ENCODE measurements around the gene CDH18.

Gene CDH18

DNA sequence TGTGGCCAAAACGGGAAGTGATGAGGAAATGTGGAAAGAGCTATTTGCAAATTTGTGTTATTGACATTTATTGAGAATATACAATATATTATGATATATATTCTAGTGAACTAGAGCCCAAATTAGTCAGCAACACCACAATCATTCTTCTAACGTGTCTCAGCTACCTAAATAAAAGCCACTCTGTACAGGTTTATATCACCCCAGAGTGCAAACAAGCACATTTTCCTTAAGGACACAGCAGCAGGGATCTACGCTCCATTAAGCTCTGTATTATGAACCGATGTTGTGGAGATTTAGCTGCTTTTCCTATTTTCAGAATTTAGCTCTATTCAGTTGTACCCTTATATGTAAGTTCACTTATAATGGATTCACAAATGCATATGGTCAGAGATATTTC lies 77.9 kb downstream of the CDH18 start:
- no peak for TF ChIP-seq SIN3A (IDR thresholded peaks at IDR 0.05; ENCODE audit: borderline replicate concordance, insufficient read depth, low read length)
- TF ChIP-seq POLR2AphosphoS5 (IDR thresholded peaks at IDR 0.05; ENCODE audit: low read depth, low read length), result no peak
- TF ChIP-seq, protein P1, sequence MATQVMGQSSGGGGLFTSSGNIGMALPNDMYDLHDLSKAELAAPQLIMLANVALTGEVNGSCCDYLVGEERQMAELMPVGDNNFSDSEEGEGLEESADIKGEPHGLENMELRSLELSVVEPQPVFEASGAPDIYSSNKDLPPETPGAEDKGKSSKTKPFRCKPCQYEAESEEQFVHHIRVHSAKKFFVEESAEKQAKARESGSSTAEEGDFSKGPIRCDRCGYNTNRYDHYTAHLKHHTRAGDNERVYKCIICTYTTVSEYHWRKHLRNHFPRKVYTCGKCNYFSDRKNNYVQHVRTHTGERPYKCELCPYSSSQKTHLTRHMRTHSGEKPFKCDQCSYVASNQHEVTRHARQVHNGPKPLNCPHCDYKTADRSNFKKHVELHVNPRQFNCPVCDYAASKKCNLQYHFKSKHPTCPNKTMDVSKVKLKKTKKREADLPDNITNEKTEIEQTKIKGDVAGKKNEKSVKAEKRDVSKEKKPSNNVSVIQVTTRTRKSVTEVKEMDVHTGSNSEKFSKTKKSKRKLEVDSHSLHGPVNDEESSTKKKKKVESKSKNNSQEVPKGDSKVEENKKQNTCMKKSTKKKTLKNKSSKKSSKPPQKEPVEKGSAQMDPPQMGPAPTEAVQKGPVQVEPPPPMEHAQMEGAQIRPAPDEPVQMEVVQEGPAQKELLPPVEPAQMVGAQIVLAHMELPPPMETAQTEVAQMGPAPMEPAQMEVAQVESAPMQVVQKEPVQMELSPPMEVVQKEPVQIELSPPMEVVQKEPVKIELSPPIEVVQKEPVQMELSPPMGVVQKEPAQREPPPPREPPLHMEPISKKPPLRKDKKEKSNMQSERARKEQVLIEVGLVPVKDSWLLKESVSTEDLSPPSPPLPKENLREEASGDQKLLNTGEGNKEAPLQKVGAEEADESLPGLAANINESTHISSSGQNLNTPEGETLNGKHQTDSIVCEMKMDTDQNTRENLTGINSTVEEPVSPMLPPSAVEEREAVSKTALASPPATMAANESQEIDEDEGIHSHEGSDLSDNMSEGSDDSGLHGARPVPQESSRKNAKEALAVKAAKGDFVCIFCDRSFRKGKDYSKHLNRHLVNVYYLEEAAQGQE (IDR thresholded peaks at IDR 0.05; ENCODE audit: insufficient read depth in 1 of 2, low read depth in 2 of 2, low read length in 2 of 2), result no peak
- no peak for TF ChIP-seq TAF1 (IDR thresholded peaks at IDR 0.05; ENCODE audit: borderline replicate concordance, insufficient read depth, low read length)
- no peak for TF ChIP-seq FOXP2 (optimal IDR thresholded peaks at IDR 0.05; ENCODE audit: borderline replicate concordance, extremely low read depth, extremely low read length, insufficient read depth)

DNA sequence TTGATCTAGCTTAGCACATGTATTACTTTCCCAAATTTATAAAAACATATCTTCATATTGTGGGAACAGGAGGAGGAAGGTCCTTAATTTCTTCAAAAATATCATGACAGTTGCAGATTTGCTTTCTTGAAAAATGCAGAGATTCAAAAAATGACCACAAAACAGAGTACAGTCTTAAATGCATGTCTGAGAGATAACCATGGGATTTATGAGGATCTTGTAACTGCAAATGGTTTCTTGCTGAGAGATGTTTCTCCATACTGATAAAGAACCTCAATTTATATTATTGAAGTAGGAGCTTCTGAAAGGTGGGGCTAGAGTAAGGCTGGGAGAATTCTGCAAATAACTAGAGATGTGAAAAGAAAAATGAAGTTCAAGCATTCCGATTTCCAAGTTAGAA lies 83.2 kb downstream of the CDH18 start:
- TF ChIP-seq SIN3A (IDR thresholded peaks at IDR 0.05; ENCODE audit: borderline replicate concordance, insufficient read depth, low read length) (no peak), POLR2AphosphoS5 (IDR thresholded peaks at IDR 0.05; ENCODE audit: low read depth, low read length) (no peak), FOXP2 (optimal IDR thresholded peaks at IDR 0.05; ENCODE audit: borderline replicate concordance, extremely low read depth, extremely low read length, insufficient read depth) (no peak), TAF1 (IDR thresholded peaks at IDR 0.05; ENCODE audit: borderline replicate concordance, insufficient read depth, low read length) (no peak)
- TF ChIP-seq, protein P1 (IDR thresholded peaks at IDR 0.05; ENCODE audit: insufficient read depth in 1 of 2, low read depth in 2 of 2, low read length in 2 of 2), result no peak

DNA sequence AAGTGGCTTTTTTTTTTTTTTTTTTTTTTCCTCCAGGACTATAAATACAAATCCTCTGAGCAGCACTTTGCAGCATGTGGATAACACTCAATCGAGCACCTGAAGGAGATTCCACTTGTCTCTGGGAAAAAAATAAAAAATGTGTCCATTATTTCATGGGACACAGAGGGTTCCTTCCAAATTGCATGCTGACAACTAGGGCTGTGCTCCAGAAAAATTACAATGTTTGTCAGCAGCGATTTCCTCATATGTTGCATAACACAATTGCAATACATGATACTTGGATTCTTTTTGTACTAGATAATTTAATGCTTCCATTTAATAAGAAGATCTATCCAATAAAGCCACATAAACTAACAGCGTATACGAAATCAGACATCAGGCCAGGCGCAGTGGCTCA lies 84.4 kb downstream of the CDH18 start:
- no peak for TF ChIP-seq POLR2AphosphoS5 (IDR thresholded peaks at IDR 0.05; ENCODE audit: low read depth, low read length)

DNA sequence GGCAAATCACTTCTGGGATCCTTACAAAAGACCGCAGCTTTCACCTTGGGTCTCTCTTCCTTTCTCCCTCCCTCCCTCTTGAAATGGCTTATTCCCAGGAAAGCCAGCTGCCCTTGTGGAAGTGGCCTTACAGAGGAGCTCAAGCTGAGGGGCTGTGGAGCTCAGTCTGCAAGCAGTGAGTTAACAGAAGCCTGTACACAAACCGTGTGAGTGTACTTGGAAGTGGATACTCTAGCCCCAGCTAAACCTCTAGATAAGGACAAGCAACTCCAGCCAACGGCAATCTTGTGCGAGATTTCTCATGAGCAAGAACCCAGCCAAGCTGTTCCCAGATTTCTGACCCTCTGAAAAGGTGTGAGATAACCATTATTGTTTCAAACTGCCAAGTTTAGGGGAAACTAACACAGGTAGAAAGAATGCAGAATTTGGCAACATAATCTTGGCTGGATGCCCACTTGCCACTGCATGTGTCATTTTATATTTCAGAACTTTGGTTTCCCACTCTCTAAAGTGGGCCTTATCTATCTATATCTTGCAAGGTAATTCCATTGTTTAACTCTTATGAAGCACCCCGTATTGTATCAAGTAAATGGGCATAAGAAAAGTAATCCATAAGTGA lies 85.6 kb downstream of the CDH18 start:
- TF ChIP-seq TAF1 (IDR thresholded peaks at IDR 0.05; ENCODE audit: borderline replicate concordance, insufficient read depth, low read length), result no peak
- TF ChIP-seq FOXP2 (optimal IDR thresholded peaks at IDR 0.05; ENCODE audit: borderline replicate concordance, extremely low read depth, extremely low read length, insufficient read depth), result no peak
- TF ChIP-seq, protein P1 (IDR thresholded peaks at IDR 0.05; ENCODE audit: insufficient read depth in 1 of 2, low read depth in 2 of 2, low read length in 2 of 2), result no peak
- TF ChIP-seq POLR2AphosphoS5 (IDR thresholded peaks at IDR 0.05; ENCODE audit: low read depth, low read length), result no peak
- no peak for TF ChIP-seq SIN3A (IDR thresholded peaks at IDR 0.05; ENCODE audit: borderline replicate concordance, insufficient read depth, low read length)

DNA sequence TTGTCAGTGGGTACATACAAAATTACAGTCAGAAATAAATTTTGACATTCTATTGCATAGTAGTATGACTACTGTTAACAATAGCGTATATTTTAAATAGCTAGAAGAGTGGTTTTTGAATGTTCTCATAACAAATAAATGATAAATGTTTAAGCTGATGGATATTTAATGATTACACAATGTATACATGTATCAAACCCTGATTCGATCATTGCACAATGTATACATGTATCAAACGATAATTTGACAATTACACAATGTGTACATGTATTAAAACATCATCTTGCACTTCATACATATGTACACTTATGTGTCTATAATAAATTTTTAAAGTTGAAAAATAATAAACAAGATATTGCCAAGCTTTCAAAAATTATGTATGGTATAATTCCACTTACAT lies 87.7 kb downstream of the CDH18 start:
- TF ChIP-seq FOXP2 (optimal IDR thresholded peaks at IDR 0.05; ENCODE audit: borderline replicate concordance, extremely low read depth, extremely low read length, insufficient read depth) (no peak), SIN3A (IDR thresholded peaks at IDR 0.05; ENCODE audit: borderline replicate concordance, insufficient read depth, low read length) (no peak), POLR2AphosphoS5 (IDR thresholded peaks at IDR 0.05; ENCODE audit: low read depth, low read length) (no peak), TAF1 (IDR thresholded peaks at IDR 0.05; ENCODE audit: borderline replicate concordance, insufficient read depth, low read length) (no peak)
- TF ChIP-seq, protein P1 (IDR thresholded peaks at IDR 0.05; ENCODE audit: insufficient read depth in 1 of 2, low read depth in 2 of 2, low read length in 2 of 2), result no peak
